ENCODE measurements around the gene STX16. TPM values are rescaled to one million over a fixed set of nuclear protein-coding genes. Genes with fewer than 3 reads are reported as not detected.

The STX16 gene
- total RNA-seq, 1 experiment from 2014 or later, result 97.0 TPM

DNA sequence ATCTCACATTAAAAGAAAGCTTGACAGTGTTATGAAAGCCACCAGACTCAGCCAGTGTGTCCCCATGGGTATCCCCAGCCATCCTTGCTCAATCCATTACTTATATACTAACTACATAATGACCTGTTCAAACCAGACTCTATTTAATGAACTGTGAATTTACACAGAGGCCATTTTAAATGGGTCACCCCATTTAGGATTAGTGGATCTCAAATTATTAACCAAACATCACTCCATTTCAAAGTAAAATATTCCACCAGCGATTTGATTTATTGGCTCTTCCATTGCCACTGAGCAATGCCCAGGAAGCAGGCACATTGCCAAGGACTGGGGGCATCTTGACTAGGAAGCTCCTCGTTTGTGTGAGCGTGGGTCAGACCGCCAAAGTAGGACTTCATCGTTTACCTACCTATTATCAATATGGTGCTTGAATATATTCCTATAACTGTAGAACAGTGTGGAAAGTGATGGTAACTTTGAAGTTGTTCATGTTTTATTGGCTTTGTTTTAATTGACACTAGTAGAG lies 26.1 kb downstream of the STX16 start:
- no peaks in the 10 kb centered on the region for H3K4me1 Mint-ChIP-seq (ENCODE audit: low read depth, unreplicated experiment)
- Histone ChIP-seq H3K27me3 (replicated peaks; ENCODE audit: control insufficient read depth, insufficient read depth, low read length) (no peaks in the 10 kb centered on the region), H3K4me3 (ENCODE audit: low read depth, low read length) (no peak overlapping the region), H3K36me3 (ENCODE audit: control insufficient read depth, insufficient read depth, low read length) (peaks cover 3% of the 10 kb centered on the region; the same call in 1 of the 2 replicates), H3K4me1 (no peaks in the 10 kb centered on the region), H3K9me3 (no peaks in the 10 kb centered on the region)
- CTCF ChIA-PET, result no interaction called here
- no peaks in the 10 kb centered on the region for H3K9me3 Mint-ChIP-seq (ENCODE audit: unreplicated experiment)
- TF ChIP-seq, protein P1, sequence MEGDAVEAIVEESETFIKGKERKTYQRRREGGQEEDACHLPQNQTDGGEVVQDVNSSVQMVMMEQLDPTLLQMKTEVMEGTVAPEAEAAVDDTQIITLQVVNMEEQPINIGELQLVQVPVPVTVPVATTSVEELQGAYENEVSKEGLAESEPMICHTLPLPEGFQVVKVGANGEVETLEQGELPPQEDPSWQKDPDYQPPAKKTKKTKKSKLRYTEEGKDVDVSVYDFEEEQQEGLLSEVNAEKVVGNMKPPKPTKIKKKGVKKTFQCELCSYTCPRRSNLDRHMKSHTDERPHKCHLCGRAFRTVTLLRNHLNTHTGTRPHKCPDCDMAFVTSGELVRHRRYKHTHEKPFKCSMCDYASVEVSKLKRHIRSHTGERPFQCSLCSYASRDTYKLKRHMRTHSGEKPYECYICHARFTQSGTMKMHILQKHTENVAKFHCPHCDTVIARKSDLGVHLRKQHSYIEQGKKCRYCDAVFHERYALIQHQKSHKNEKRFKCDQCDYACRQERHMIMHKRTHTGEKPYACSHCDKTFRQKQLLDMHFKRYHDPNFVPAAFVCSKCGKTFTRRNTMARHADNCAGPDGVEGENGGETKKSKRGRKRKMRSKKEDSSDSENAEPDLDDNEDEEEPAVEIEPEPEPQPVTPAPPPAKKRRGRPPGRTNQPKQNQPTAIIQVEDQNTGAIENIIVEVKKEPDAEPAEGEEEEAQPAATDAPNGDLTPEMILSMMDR (IDR thresholded peaks at IDR 0.05; ENCODE audit: insufficient read depth in 1 of 2, low read depth in 1 of 2, low read length in 1 of 2, severe bottlenecking in 1 of 2, unreplicated experiment in 1 of 2), result no peak
- peaks cover 76% of the 10 kb centered on the region for H3K36me3 Mint-ChIP-seq (ENCODE audit: insufficient read depth, unreplicated experiment)
- no peak for DNase-seq
- intact Hi-C loops (cut with micrococcal nuclease; ENCODE audit: unreplicated experiment), result no loop called here
- POLR2A ChIA-PET, result no interaction called here
- H3K4me3 Mint-ChIP-seq (ENCODE audit: unreplicated experiment), result no peak overlapping the region
- no peak overlapping the region for H3K27ac Mint-ChIP-seq (ENCODE audit: unreplicated experiment)
- no peaks in the 10 kb centered on the region for H3K27me3 Mint-ChIP-seq (ENCODE audit: insufficient read depth, unreplicated experiment)
- TSS peak; percentile 25 for BruUV-seq (replicated peaks)

DNA sequence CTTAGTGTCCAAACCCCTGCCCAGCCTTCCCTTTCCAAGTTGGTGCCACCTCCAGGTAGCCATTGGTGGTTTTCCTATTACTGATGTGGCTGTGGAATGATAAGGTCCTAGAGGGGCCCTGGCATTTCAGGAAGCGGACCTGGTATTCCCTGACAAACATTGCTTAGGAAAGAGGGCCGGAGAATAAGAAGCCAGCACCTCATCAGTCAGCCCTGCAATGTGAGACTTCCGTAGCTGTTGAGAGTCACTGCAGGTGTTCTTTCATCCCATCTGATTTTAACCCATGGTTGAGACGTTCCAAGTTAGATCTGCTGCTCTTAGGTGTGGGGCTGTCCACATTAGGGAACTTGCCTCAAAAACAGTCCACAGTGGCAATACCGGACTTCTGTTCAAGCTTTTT lies 26.7 kb downstream of the STX16 start:
- H3K27me3 ChIP-seq (replicated peaks; ENCODE audit: control insufficient read depth, insufficient read depth, low read length), result no peaks in the 10 kb centered on the region
- no peaks in the 10 kb centered on the region for H3K4me1 Mint-ChIP-seq (ENCODE audit: low read depth, unreplicated experiment)
- CTCF ChIA-PET, result no interaction called here
- TF ChIP-seq, protein P1 (IDR thresholded peaks at IDR 0.05; ENCODE audit: insufficient read depth in 1 of 2, low read depth in 1 of 2, low read length in 1 of 2, severe bottlenecking in 1 of 2, unreplicated experiment in 1 of 2), result no peak
- no TSS peak for BruUV-seq (replicated peaks)
- peaks cover 69% of the 10 kb centered on the region for H3K36me3 Mint-ChIP-seq (ENCODE audit: insufficient read depth, unreplicated experiment)
- no peaks in the 10 kb centered on the region for H3K9me3 Mint-ChIP-seq (ENCODE audit: unreplicated experiment)
- DNase-seq, result no peak
- intact Hi-C loops (cut with micrococcal nuclease; ENCODE audit: unreplicated experiment), result no loop called here
- H3K27ac Mint-ChIP-seq (ENCODE audit: unreplicated experiment), result no peak overlapping the region
- no peak overlapping the region for H3K4me3 ChIP-seq (ENCODE audit: low read depth, low read length)
- H3K4me3 Mint-ChIP-seq (ENCODE audit: unreplicated experiment), result no peak overlapping the region
- peaks cover 3% of the 10 kb centered on the region; the same call in 1 of the 2 replicates for H3K36me3 ChIP-seq (ENCODE audit: control insufficient read depth, insufficient read depth, low read length)
- H3K9me3 ChIP-seq, result no peaks in the 10 kb centered on the region
- H3K27me3 Mint-ChIP-seq (ENCODE audit: insufficient read depth, unreplicated experiment), result no peaks in the 10 kb centered on the region
- POLR2A ChIA-PET, result no interaction called here
- no peaks in the 10 kb centered on the region for H3K4me1 ChIP-seq

DNA sequence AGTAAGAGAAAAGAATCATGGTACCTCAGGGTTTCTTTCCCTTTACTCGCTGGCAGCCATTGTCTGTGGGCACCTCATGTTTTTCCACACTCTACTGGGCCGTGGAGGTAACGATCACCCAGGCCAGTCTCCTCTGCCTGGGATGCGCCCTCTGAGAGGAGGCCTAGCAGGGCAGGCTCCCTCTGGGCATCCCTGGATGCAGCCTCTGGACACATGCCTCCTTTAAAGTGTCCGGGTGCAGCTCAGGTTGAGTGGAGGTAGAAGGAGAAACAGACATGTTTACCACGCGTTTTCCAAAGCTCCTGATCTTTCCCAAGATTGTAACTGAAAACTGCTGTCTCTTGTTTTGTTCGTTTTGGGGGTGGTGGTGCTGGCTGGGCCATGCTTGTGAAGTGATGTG lies 27.7 kb downstream of the STX16 start:
- CTCF ChIA-PET, result no interaction called here

More for the DNA sequence above, 27.7 kb downstream of the STX16 start:
- Mint-ChIP-seq H3K4me3 (ENCODE audit: unreplicated experiment) (no peak overlapping the region), H3K27me3 (ENCODE audit: insufficient read depth, unreplicated experiment) (no peaks in the 10 kb centered on the region), H3K4me1 (ENCODE audit: low read depth, unreplicated experiment) (no peaks in the 10 kb centered on the region), H3K36me3 (ENCODE audit: insufficient read depth, unreplicated experiment) (peaks cover 59% of the 10 kb centered on the region), H3K9me3 (ENCODE audit: unreplicated experiment) (no peaks in the 10 kb centered on the region), H3K27ac (ENCODE audit: unreplicated experiment) (no peak overlapping the region)
- TF ChIP-seq, protein P1 (IDR thresholded peaks at IDR 0.05; ENCODE audit: insufficient read depth in 1 of 2, low read depth in 1 of 2, low read length in 1 of 2, severe bottlenecking in 1 of 2, unreplicated experiment in 1 of 2), result no peak
- no TSS peak for BruUV-seq (replicated peaks)
- no peak for DNase-seq
- H3K27me3 ChIP-seq (replicated peaks; ENCODE audit: control insufficient read depth, insufficient read depth, low read length), result no peaks in the 10 kb centered on the region
- intact Hi-C loops (cut with micrococcal nuclease; ENCODE audit: unreplicated experiment), result no loop called here
- H3K4me1 ChIP-seq, result no peaks in the 10 kb centered on the region
- peaks cover 3% of the 10 kb centered on the region; the same call in 1 of the 2 replicates for H3K36me3 ChIP-seq (ENCODE audit: control insufficient read depth, insufficient read depth, low read length)
- no peaks in the 10 kb centered on the region for H3K9me3 ChIP-seq
- H3K4me3 ChIP-seq (ENCODE audit: low read depth, low read length), result no peak overlapping the region
- POLR2A ChIA-PET, result no interaction called here
